CD4-positive, alpha-beta T cell treated with Interleukin-15 for 1 hour (primary cell): Measurements from ENCODE around the gene DTYMK.

Experiments used
- DNase-seq: peaks from one replicate; pipeline ENCODE4 v3.0.0-alpha.2; 2020

The DTYMK gene

GRCh38 chr2:241703032-241703604 lies 16.5 kb upstream of the DTYMK start:
- DNase-seq = no peak

- DNase-seq = peak; percentile 90
Observed at GRCh38 chr2:241702155-241703031, 15.8 kb upstream of the DTYMK start.

GRCh38 chr2:241701399-241702154 lies 15.0 kb upstream of the DTYMK start, which contains the start of gene ING5:
ING5 (plus strand) TSS chr2:241702039; CDS start chr2:241702066, 27 bp downstream.
- DNase-seq = peak; percentile 94

- no peak for DNase-seq
Observed at GRCh38 chr2:241701149-241701398, 14.5 kb upstream of the DTYMK start.

- no peak for DNase-seq
Observed at GRCh38 chr2:241695651-241696050, 9.0 kb upstream of the DTYMK start.

- no peak for DNase-seq
Observed at GRCh38 chr2:241692448-241692847, 5.8 kb upstream of the DTYMK start.

- no peak for DNase-seq
Observed at GRCh38 chr2:241690202-241690717, 3.6 kb upstream of the DTYMK start.

GRCh38 chr2:241689306-241689705 lies 2.7 kb upstream of the DTYMK start:
- no peak for DNase-seq

GRCh38 chr2:241686324-241686649 lies 328 bp downstream of the DTYMK start:
- no peak for DNase-seq

GRCh38 chr2:241680827-241681599 lies 5.6 kb downstream of the DTYMK start:
- no peak for DNase-seq

- no peak for DNase-seq
Observed at GRCh38 chr2:241680044-241680443, 6.6 kb downstream of the DTYMK start.

GRCh38 chr2:241678784-241679540 lies 7.7 kb downstream of the DTYMK start:
- DNase-seq = no peak

GRCh38 chr2:241678307-241678706 lies 8.3 kb downstream of the DTYMK start:
- no peak for DNase-seq

GRCh38 chr2:241677392-241677791 lies 9.2 kb downstream of the DTYMK start:
- DNase-seq = no peak

GRCh38 chr2:241676665-241677064 lies 9.9 kb downstream of the DTYMK start:
- no peak for DNase-seq

- DNase-seq = no peak
Observed at GRCh38 chr2:241675885-241676284, 10.7 kb downstream of the DTYMK start.

GRCh38 chr2:241673797-241674725 lies 12.6 kb downstream of the DTYMK start:
- no peak for DNase-seq

GRCh38 chr2:241673189-241673663 lies 13.4 kb downstream of the DTYMK start:
- DNase-seq = no peak

GRCh38 chr2:241672243-241673188 lies 14.1 kb downstream of the DTYMK start:
- no peak for DNase-seq
